HG02571 (cell line): Measurements from ENCODE around the gene KLK14.

Experiments used
- ATAC-seq: cut with Tn5 transposase; IDR thresholded peaks from one replicate; pipeline ENCODE4 v1.9.1; 2021; ENCODE audit warnings: mild to moderate bottlenecking, moderate library complexity; ENCODE audit not compliant: unreplicated experiment

KLK14 gene

GRCh38 chr19:51055866-51056265 is 26.8 kb downstream of the KLK14 start:
- ATAC-seq, result no peak

- no peak for ATAC-seq
Measured at GRCh38 chr19:51047031-51047335, 35.7 kb downstream of the KLK14 start.

- no peak for ATAC-seq
Measured at GRCh38 chr19:51044327-51044726, 38.4 kb downstream of the KLK14 start.

DNA sequence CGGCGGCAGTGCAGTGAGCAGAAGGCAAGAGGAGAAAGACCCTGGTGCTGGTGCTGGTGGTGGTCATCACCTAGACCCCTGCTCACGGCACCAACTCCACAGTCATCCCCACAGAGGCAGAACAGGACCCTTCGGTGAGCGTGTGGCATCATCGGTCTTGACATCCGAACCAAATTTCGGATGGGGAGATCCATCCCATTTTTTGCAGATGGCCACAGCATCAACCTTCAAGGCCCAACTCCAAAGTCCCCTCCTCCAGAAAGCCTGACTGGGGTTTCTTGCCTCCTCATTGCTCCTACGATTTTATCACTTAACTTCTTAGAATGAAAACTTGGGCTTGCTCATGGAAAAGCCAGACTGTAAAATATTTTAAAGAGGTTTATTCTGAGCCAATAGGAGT is 39.2 kb downstream of the KLK14 start:
- ATAC-seq, result no peak

DNA sequence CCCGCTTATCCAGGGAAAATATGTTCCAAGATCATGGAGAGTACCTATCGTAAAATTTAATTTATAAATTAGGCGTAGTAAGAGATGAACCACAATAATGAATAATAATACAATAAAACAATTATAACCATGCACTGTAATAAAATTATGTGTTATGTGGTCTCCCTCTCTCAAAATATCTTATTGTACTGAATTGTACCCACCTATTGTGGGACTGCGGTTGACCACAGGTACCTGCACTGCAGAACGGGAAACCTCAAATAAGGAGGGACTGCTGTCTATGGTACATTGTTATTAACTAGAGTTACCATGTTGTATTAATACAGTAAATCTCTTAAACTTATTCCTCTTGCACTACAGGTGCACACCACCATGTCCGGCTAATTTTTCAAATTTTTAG is 42.5 kb downstream of the KLK14 start:
- ATAC-seq, result no peak

DNA sequence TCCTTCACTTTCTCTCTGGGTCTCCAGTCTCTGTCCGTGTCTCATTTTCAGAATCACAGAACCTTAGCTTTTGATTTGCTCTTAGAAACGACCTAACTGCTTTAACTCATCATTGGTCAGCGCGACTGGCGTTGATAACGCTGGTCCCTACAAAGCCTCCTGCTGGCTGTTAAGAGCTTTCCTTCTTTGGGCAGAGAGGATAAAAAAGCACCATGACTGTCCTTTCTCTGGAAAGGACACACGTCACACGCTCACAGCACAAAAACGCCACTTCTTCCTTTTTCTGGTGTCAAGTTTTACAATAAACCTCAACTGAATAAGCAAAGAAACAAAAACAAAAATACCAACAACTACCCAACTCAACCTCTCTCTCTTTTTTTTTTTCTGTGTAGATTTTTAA is 46.2 kb downstream of the KLK14 start:
- no peak for ATAC-seq

DNA sequence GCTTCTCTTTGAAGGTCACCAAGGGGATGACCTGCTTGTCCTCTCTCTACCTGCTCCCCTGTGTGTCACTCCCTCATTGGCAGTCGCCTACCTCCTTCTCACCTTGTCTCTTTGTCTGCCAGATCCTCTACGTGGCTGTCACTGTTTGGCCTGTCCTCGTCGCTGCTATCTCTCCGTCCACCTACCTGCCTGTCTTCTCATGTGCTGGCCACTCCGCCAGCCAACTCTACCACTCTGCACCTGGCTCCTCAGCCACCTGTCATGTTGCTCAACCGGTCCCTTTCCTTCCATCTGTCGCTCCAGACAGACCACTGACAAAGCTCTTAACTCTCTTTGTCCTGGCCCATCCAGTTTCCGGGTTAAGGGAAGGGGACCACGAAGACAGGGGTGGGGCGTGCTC is 48.0 kb downstream of the KLK14 start, which contains the start of gene KLK12:
Gene KLK12 (minus strand): TSS at position 299 of the 400 bp plus-strand sequence. CDS start 381 bp downstream, outside the sequence.
- no peak for ATAC-seq

GRCh38 chr19:51031880-51032225 is 50.8 kb downstream of the KLK14 start:
- no peak for ATAC-seq

DNA sequence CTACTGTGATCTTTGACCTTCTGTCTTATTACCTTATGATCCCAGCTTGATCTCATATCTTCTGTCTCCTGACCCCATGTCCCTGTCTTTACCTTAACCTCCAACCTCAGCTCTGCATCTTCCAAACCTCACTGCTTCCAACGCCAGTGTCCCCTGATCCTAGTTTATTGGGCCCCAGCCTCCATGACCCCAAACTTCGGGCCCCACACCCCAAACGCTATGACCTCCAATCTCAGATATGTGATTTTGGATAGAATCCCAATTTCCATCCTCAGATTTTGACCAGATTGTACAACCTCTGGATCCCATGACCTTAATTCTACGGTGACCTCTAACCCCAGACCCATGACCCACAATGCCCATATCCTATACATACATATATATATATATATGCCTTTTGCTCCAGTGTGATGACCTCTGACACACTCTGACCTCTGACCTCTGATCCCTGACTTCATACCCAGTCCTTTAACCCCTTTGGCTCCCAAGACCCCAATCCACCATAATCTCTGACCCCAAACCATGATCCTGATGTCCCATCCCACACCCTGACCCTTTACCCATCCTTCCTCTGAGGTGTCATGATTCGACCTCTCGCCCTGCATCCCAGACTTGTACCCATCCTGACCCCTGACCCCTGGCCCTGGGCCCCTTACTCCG is 51.3 kb downstream of the KLK14 start:
- no peak for ATAC-seq

- ATAC-seq, result no peak
Measured at GRCh38 chr19:51030631-51031030, 52.1 kb downstream of the KLK14 start.

DNA sequence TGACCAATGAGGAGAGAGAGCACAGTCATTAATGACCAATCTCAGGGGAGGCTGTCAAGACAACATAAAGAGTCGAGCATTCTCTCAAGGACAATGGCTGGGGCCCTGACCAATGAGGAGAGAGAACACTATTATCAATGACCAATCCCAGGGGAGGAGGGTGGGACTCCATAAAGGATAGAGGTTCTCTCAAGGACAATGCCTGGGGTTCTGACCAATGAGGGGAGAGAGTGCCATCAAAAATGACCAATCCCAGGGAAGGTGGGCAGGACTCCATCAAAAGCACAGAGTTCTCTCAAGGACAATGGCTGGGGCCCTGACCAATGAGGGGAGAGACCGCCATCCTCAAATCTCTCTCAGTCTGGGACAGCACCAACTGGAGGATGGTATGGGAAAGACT is 53.0 kb downstream of the KLK14 start:
- ATAC-seq, result no peak
